ENCODE results near the gene EXOC6B.

DNA sequence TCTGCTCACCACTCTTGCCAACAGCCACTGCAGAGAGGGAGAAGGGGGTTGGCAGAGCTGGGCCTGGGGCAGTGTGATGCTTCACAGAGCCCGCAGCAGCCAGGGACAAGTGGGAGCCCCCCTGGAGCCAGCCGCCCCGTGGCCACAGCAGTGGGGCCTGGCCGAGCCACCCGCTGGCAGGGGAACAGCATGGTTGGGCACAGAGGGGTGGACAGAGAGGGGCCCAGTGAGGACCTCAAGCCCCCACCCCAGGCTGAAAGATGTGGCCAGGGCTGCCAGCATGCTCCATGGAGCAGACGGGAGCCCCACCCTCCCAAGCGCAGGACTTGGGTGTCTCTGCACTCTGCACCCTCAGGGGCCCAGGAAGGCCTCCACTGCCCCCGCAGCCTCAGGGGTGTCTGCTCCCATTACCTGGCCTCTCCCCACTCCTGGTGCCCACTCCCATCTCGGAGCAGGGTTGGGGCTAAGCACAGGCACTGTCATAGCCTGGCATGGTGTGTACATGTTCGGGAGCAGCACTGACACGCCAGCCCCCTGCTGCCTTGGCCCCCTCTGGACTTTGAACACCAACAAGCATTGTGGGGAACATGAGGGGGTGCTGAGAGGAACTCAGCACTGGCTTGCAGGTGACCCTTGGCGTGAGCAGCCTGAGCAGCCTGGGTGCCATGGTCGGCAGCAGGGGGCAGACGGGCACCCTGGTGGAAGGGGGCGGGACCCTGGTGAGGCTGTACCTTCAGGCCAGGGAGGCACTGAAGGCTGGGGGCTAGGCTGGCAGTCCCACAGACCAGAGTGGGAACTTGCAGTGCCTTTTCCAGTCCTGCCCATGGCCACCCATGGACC, 398.6 kb downstream of the EXOC6B start:
- TF ChIP-seq TAF1 (IDR thresholded peaks at IDR 0.05; ENCODE audit: low read depth) (no peak), MAX (IDR thresholded peaks at IDR 0.05) (no peak), EP300 (IDR thresholded peaks at IDR 0.05; ENCODE audit: borderline replicate concordance) (no peak), RAD21 (IDR thresholded peaks at IDR 0.05; ENCODE audit: low read depth) (no peak), TCF12 (IDR thresholded peaks at IDR 0.05; ENCODE audit: low read depth) (no peak)
